ENCODE results near the gene FARS2. TPM values are rescaled to one million over a fixed set of nuclear protein-coding genes. Genes with fewer than 3 reads are reported as not detected.

Gene FARS2
- total and polyA plus RNA-seq, 8 donors = 15.1 to 20.3 (median 17.9) TPM

GRCh38 chr6:5583528-5583927 lies 322.2 kb downstream of the FARS2 start:
- no peak overlapping the region for H3K27ac ChIP-seq
- H3K36me3 ChIP-seq = no peaks in the 10 kb centered on the region
- DNase-seq = no peak
- no peak overlapping the region for H3K4me3 ChIP-seq
- intact Hi-C loops (cut with DNase I) = no loop called here
- no peak for ATAC-seq
- no peaks in the 10 kb centered on the region for H3K9me3 ChIP-seq
- no peak for TF ChIP-seq CTCF (IDR thresholded peaks at IDR 0.05)
- no peaks in the 10 kb centered on the region for H3K27me3 ChIP-seq
- no peaks in the 10 kb centered on the region for H3K4me1 ChIP-seq

- DNase-seq (peak in 1 of 4 donors; percentile 8), ATAC-seq (peak; percentile 34)
- Histone ChIP-seq H3K36me3 (no peaks in the 10 kb centered on the region), H3K4me1 (no peaks in the 10 kb centered on the region), H3K4me3 (no peak overlapping the region), H3K27ac (no peak overlapping the region), H3K27me3 (no peaks in the 10 kb centered on the region), H3K9me3 (no peaks in the 10 kb centered on the region)
- TF ChIP-seq CTCF (IDR thresholded peaks at IDR 0.05) = no peak
- intact Hi-C loops (cut with DNase I) = no loop called here
Measured at GRCh38 chr6:5584078-5584482, 322.8 kb downstream of the FARS2 start.

- no peaks in the 10 kb centered on the region for H3K27me3 ChIP-seq
- no peak overlapping the region for H3K4me3 ChIP-seq
- no peaks in the 10 kb centered on the region for H3K9me3 ChIP-seq
- H3K36me3 ChIP-seq = no peaks in the 10 kb centered on the region
- intact Hi-C loops (cut with DNase I) = no loop called here
- DNase-seq = no peak
- H3K27ac ChIP-seq = no peak overlapping the region
- no peaks in the 10 kb centered on the region for H3K4me1 ChIP-seq
- TF ChIP-seq CTCF (IDR thresholded peaks at IDR 0.05) = no peak
- no peak for ATAC-seq
Measured at GRCh38 chr6:5587648-5588047, 326.3 kb downstream of the FARS2 start.

- Histone ChIP-seq H3K9me3 (no peaks in the 10 kb centered on the region), H3K36me3 (no peaks in the 10 kb centered on the region), H3K4me1 (no peaks in the 10 kb centered on the region), H3K27ac (no peak overlapping the region), H3K4me3 (no peak overlapping the region), H3K27me3 (no peaks in the 10 kb centered on the region)
- intact Hi-C loops (cut with DNase I) = no loop called here
- TF ChIP-seq CTCF (IDR thresholded peaks at IDR 0.05) = no peak
- ATAC-seq (peak; percentile 37), DNase-seq (no peak)
Measured at GRCh38 chr6:5589422-5590141, 328.3 kb downstream of the FARS2 start.

- Histone ChIP-seq H3K9me3 (no peaks in the 10 kb centered on the region), H3K4me3 (no peak overlapping the region), H3K27ac (no peak overlapping the region), H3K4me1 (no peaks in the 10 kb centered on the region), H3K27me3 (no peaks in the 10 kb centered on the region), H3K36me3 (no peaks in the 10 kb centered on the region)
- peak in 3 of 4 donors; percentile 18 to 85 (median 70) for DNase-seq
- intact Hi-C loops (cut with DNase I) = no loop called here
- TF ChIP-seq CTCF (IDR thresholded peaks at IDR 0.05) = no peak
- ATAC-seq = peak; percentile 98
Measured at GRCh38 chr6:5590187-5590586, 328.9 kb downstream of the FARS2 start.
